Smooth muscle cell (in vitro differentiated cells): ENCODE data around the gene CKS2. TPM values are rescaled to one million over a fixed set of nuclear protein-coding genes. Genes with fewer than 3 reads are reported as not detected.
"Not testable (repeated sequence)": the region's sequence is repeated elsewhere in the genome, so short reads cannot be mapped to it uniquely, and the experiment has no call there.

ENCODE experiments used
- DNase-seq: peaks from one replicate; lab custom pipeline; 2025; ENCODE audit not compliant: unreplicated experiment; lab: John Stamatoyannopoulos, UW
- H2AFZ ChIP-seq: fragments of 200-600 bp; sonication (generic); 2 replicates; pipeline ENCODE4 v1.6.0; 2016; ENCODE audit warnings: antibody characterized with exemption, low read depth, mild to moderate bottlenecking
- H3F3A ChIP-seq: fragments of 200-600 bp; sonication (generic); 2 replicates; pipeline ENCODE4 v1.6.0; 2017; ENCODE audit warnings: antibody characterized with exemption, low read depth
- H3K27ac ChIP-seq: fragments of 200-600 bp; sonication (generic); 2 replicates; pipeline ENCODE4 v1.5.1; 2016; ENCODE audit warnings: low read depth, mild to moderate bottlenecking
- H3K27me3 ChIP-seq: fragments of 200-600 bp; sonication (generic); 2 replicates; pipeline ENCODE4 v1.6.1; 2016; ENCODE audit warnings: low read depth, mild to moderate bottlenecking
- H3K36me3 ChIP-seq: fragments of 200-600 bp; sonication (generic); 2 replicates; pipeline ENCODE4 v1.5.1; 2016; ENCODE audit warnings: low read depth
- H3K4me1 ChIP-seq: fragments of 200-600 bp; sonication (generic); 2 replicates; pipeline ENCODE4 v1.5.1; 2016; ENCODE audit warnings: low read depth
- H3K4me2 ChIP-seq: fragments of 200-600 bp; sonication (generic); 2 replicates; pipeline ENCODE4 v1.6.0; 2016; ENCODE audit warnings: mild to moderate bottlenecking
- H3K4me3 ChIP-seq: fragments of 200-600 bp; sonication (generic); 2 replicates; pipeline ENCODE4 v1.5.1; 2016; ENCODE audit warnings: mild to moderate bottlenecking
- H3K79me2 ChIP-seq: fragments of 200-600 bp; sonication (generic); 2 replicates; pipeline ENCODE4 v1.6.0; 2016; ENCODE audit warnings: low read depth, mild to moderate bottlenecking
- H3K9ac ChIP-seq: fragments of 200-600 bp; sonication (generic); 2 replicates; pipeline ENCODE4 v1.6.0; 2016; ENCODE audit warnings: low read depth
- H3K9me3 ChIP-seq: fragments of 200-600 bp; sonication (generic); replicated peaks from 2 replicates; pipeline ENCODE4 v1.5.1; 2016; ENCODE audit warnings: low read depth
- H4K20me1 ChIP-seq: fragments of 200-600 bp; sonication (generic); 2 replicates; pipeline ENCODE4 v1.6.0; 2016; ENCODE audit warnings: low read depth
- CTCF ChIP-seq: fragments of 200-600 bp; sonication (generic); IDR thresholded peaks from 2 replicates; pipeline ENCODE4 v1.5.1; 2017; ENCODE audit warnings: borderline replicate concordance, mild to moderate bottlenecking, antibody characterized with exemption; ENCODE audit not compliant: insufficient read depth, poor library complexity, severe bottlenecking
- WGBS: methylation state at CpG from one replicate; pipeline ENCODE4 v1.1.7; 2016; ENCODE audit warnings: low lambda C conversion rate; 5-methylcytosine and 5-hydroxymethylcytosine counted together
- polyA plus RNA-seq: library from polyadenylated mRNA; unstranded; fragments of >200 nt; fragmentation: Nextera tagmentation; extraction: Ambion mirVana; gene quantifications from 2 replicates; pipeline ENCODE4 v1.2.1, GENCODE V29; 2016
- total RNA-seq: library from RNA; depleted of rRNA; stranded (reverse); fragments of >200 nt; gene quantifications from 2 replicates; pipeline ENCODE4 v1.2.3, GENCODE V29; 2014

Gene CKS2
- total and polyA plus RNA-seq, 2 experiments from 2014 or later = 77.6 to 148 TPM

GRCh38 chr9:89340332-89340731 lies 29.3 kb downstream of the CKS2 start:
- TF ChIP-seq CTCF = no peak
- Histone ChIP-seq H3F3A (no peaks in the 10 kb centered on the region), H4K20me1 (peaks cover 4% of the 10 kb centered on the region), H2AFZ (no peak overlapping the region), H3K27me3 (no peaks in the 10 kb centered on the region), H3K4me2 (no peak overlapping the region), H3K4me3 (no peak overlapping the region), H3K27ac (no peak overlapping the region), H3K9ac (no peak overlapping the region), H3K4me1 (no peaks in the 10 kb centered on the region), H3K79me2 (no peaks in the 10 kb centered on the region), H3K36me3 (peaks cover 10% of the 10 kb centered on the region), H3K9me3 (no peaks in the 10 kb centered on the region)
- DNase-seq = no peak
- 92% methylated on average over 3 of the region's 3 CpGs for WGBS

- Histone ChIP-seq H3K27ac (no peak overlapping the region), H3K9me3 (no peaks in the 10 kb centered on the region), H3K36me3 (peaks cover 10% of the 10 kb centered on the region), H3K27me3 (no peaks in the 10 kb centered on the region), H3K4me3 (no peak overlapping the region), H3K4me2 (no peak overlapping the region), H3K9ac (no peak overlapping the region), H3K4me1 (no peaks in the 10 kb centered on the region), H3K79me2 (no peaks in the 10 kb centered on the region), H4K20me1 (peaks cover 8% of the 10 kb centered on the region), H2AFZ (no peak overlapping the region), H3F3A (no peaks in the 10 kb centered on the region)
- WGBS = 94% methylated on average over 6 of the region's 6 CpGs
- TF ChIP-seq CTCF = no peak
- DNase-seq = no peak
These were observed 31.2 kb downstream of the CKS2 start for GRCh38 chr9:89342213-89342612.

GRCh38 chr9:89342948-89343347 lies 32.0 kb downstream of the CKS2 start:
- 83% methylated on average over 1 of the region's 1 CpG for WGBS
- Histone ChIP-seq H3K9ac (no peak overlapping the region), H3K27ac (no peak overlapping the region), H3K4me3 (no peak overlapping the region), H3K9me3 (no peaks in the 10 kb centered on the region), H3K27me3 (no peaks in the 10 kb centered on the region), H3K36me3 (peaks cover 10% of the 10 kb centered on the region), H4K20me1 (peaks cover 8% of the 10 kb centered on the region), H3K4me1 (no peaks in the 10 kb centered on the region), H3K79me2 (no peaks in the 10 kb centered on the region), H3F3A (no peaks in the 10 kb centered on the region), H2AFZ (no peak overlapping the region), H3K4me2 (no peak overlapping the region)
- TF ChIP-seq CTCF = no peak
- DNase-seq = no peak

- H3F3A ChIP-seq, H3K27me3 ChIP-seq, H3K79me2 ChIP-seq, H4K20me1 ChIP-seq, H3K9ac ChIP-seq, H3K4me3 ChIP-seq, H3K4me1 ChIP-seq, DNase-seq, H3K4me2 ChIP-seq, H3K27ac ChIP-seq, H3K9me3 ChIP-seq, H2AFZ ChIP-seq: not testable (repeated sequence)
- peaks cover 10% of the 10 kb centered on the region for H3K36me3 ChIP-seq
- WGBS = 96% methylated on average over 7 of the region's 7 CpGs
These were observed 32.8 kb downstream of the CKS2 start for GRCh38 chr9:89343812-89344211.
